Measurements from ENCODE around the gene TSHZ2.
"Not testable (repeated sequence)": the region's sequence is repeated elsewhere in the genome, so short reads cannot be mapped to it uniquely, and the experiment has no call there.

Gene TSHZ2

GRCh38 chr20:53345536-53346334 is 373.6 kb downstream of the TSHZ2 start:
- DNase-seq (ENCODE audit: low spot score) = no peak

- DNase-seq (ENCODE audit: low spot score) = no peak
These were observed 374.1 kb downstream of the TSHZ2 start for GRCh38 chr20:53346335-53346648.

- DNase-seq (ENCODE audit: low spot score) = no peak
These were observed 377.6 kb downstream of the TSHZ2 start for GRCh38 chr20:53349730-53350129.

- no peak for DNase-seq (ENCODE audit: low spot score)
These were observed 380.7 kb downstream of the TSHZ2 start for GRCh38 chr20:53352727-53353440.

- no peak for DNase-seq (ENCODE audit: low spot score)
These were observed 382.2 kb downstream of the TSHZ2 start for GRCh38 chr20:53354314-53354713.

GRCh38 chr20:53355790-53356189 is 383.6 kb downstream of the TSHZ2 start:
- no peak for DNase-seq (ENCODE audit: low spot score)

- no peak for DNase-seq (ENCODE audit: low spot score)
These were observed 387.3 kb downstream of the TSHZ2 start for GRCh38 chr20:53359425-53359824.

GRCh38 chr20:53360852-53361251 is 388.7 kb downstream of the TSHZ2 start:
- DNase-seq (ENCODE audit: low spot score) = no peak

- no peak for DNase-seq (ENCODE audit: low spot score)
These were observed 390.6 kb downstream of the TSHZ2 start for GRCh38 chr20:53362736-53363135.

- no peak for DNase-seq (ENCODE audit: low spot score)
These were observed 392.5 kb downstream of the TSHZ2 start for GRCh38 chr20:53364646-53365045.

- no peak for DNase-seq (ENCODE audit: low spot score)
These were observed 392.9 kb downstream of the TSHZ2 start for GRCh38 chr20:53365076-53365475.

- DNase-seq (ENCODE audit: low spot score) = no peak
These were observed 393.4 kb downstream of the TSHZ2 start for GRCh38 chr20:53365539-53366075.

- DNase-seq (ENCODE audit: low spot score) = not testable (repeated sequence)
These were observed 394.8 kb downstream of the TSHZ2 start for GRCh38 chr20:53366928-53367327.

GRCh38 chr20:53369871-53370270 is 397.7 kb downstream of the TSHZ2 start:
- DNase-seq (ENCODE audit: low spot score) = no peak

GRCh38 chr20:53370345-53370961 is 398.3 kb downstream of the TSHZ2 start:
- DNase-seq (ENCODE audit: low spot score) = no peak

GRCh38 chr20:53371216-53371615 is 399.1 kb downstream of the TSHZ2 start:
- no peak for DNase-seq (ENCODE audit: low spot score)

- DNase-seq (ENCODE audit: low spot score) = no peak
These were observed 403.9 kb downstream of the TSHZ2 start for GRCh38 chr20:53376021-53376420.

- DNase-seq (ENCODE audit: low spot score) = no peak
These were observed 407.1 kb downstream of the TSHZ2 start for GRCh38 chr20:53379014-53379832.

- no peak for DNase-seq (ENCODE audit: low spot score)
These were observed 407.6 kb downstream of the TSHZ2 start for GRCh38 chr20:53379833-53380120.

GRCh38 chr20:53381568-53382262 is 409.6 kb downstream of the TSHZ2 start:
- no peak for DNase-seq (ENCODE audit: low spot score)

GRCh38 chr20:53382263-53382844 is 410.2 kb downstream of the TSHZ2 start:
- DNase-seq (ENCODE audit: low spot score) = no peak
